GM21423 (cell line): ENCODE results near the gene DNAH10.

Experiments
- ATAC-seq: cut with Tn5 transposase; IDR thresholded peaks from one replicate; pipeline ENCODE4 v1.9.1; 2021; ENCODE audit warnings: mild to moderate bottlenecking, moderate library complexity; ENCODE audit not compliant: unreplicated experiment

The DNAH10 gene

GRCh38 chr12:123790905-123791467 lies 28.9 kb downstream of the DNAH10 start:
- no peak for ATAC-seq

- no peak for ATAC-seq
Measured at GRCh38 chr12:123794027-123794426, 31.9 kb downstream of the DNAH10 start.

- no peak for ATAC-seq
Measured at GRCh38 chr12:123798518-123798917, 36.4 kb downstream of the DNAH10 start.

GRCh38 chr12:123799227-123799626 lies 37.1 kb downstream of the DNAH10 start:
- ATAC-seq, result no peak

- ATAC-seq, result no peak
Measured at GRCh38 chr12:123801573-123802178, 39.6 kb downstream of the DNAH10 start.

GRCh38 chr12:123805173-123805572 lies 43.1 kb downstream of the DNAH10 start:
- no peak for ATAC-seq

- no peak for ATAC-seq
Measured at GRCh38 chr12:123807002-123807401, 44.9 kb downstream of the DNAH10 start.

GRCh38 chr12:123807670-123808069 lies 45.6 kb downstream of the DNAH10 start:
- ATAC-seq, result no peak

- ATAC-seq, result no peak
Measured at GRCh38 chr12:123808167-123808566, 46.1 kb downstream of the DNAH10 start.

GRCh38 chr12:123813349-123813748 lies 51.2 kb downstream of the DNAH10 start:
- ATAC-seq, result no peak

- no peak for ATAC-seq
Measured at GRCh38 chr12:123815968-123816367, 53.9 kb downstream of the DNAH10 start.

GRCh38 chr12:123816896-123817537 lies 54.9 kb downstream of the DNAH10 start:
- ATAC-seq, result no peak

GRCh38 chr12:123822804-123823203 lies 60.7 kb downstream of the DNAH10 start:
- ATAC-seq, result no peak

- no peak for ATAC-seq
Measured at GRCh38 chr12:123828120-123828519, 66.0 kb downstream of the DNAH10 start.

GRCh38 chr12:123828854-123829547 lies 66.9 kb downstream of the DNAH10 start:
- ATAC-seq, result no peak

- no peak for ATAC-seq
Measured at GRCh38 chr12:123829561-123829960, 67.5 kb downstream of the DNAH10 start.

- ATAC-seq, result no peak
Measured at GRCh38 chr12:123830675-123831074, 68.6 kb downstream of the DNAH10 start.

GRCh38 chr12:123832052-123832451 lies 70.0 kb downstream of the DNAH10 start:
- ATAC-seq, result no peak

- no peak for ATAC-seq
Measured at GRCh38 chr12:123833830-123834229, 71.7 kb downstream of the DNAH10 start.

- no peak for ATAC-seq
Measured at GRCh38 chr12:123834845-123835244, 72.7 kb downstream of the DNAH10 start.

- ATAC-seq, result no peak
Measured at GRCh38 chr12:123836292-123836691, 74.2 kb downstream of the DNAH10 start.

GRCh38 chr12:123839826-123840225 lies 77.7 kb downstream of the DNAH10 start:
- no peak for ATAC-seq
